ENCODE data around the gene ZNF787. TPM values are rescaled to one million over a fixed set of nuclear protein-coding genes. Genes with fewer than 3 reads are reported as not detected.
A peak's percentile ranks its signal among the peaks of the same experiment; 100 is the strongest.

The ZNF787 gene
- total RNA-seq, 2 experiments from 2014 or later: 25.3 to 25.5 TPM

- CTCF ChIA-PET: interaction anchor here (1.9 kb wide), 1 partner anchor 183 kb away, joined by 6 read pairs; no protein-coding TSS in a partner anchor
- POLR2A ChIA-PET: no interaction called here
- no peak for DNase-seq
- Mint-ChIP-seq H3K36me3 (no peaks in the 10 kb centered on the region), H3K27ac (no peak overlapping the region), H3K4me1 (ENCODE audit: low read depth) (peaks cover 10% of the 10 kb centered on the region), H3K9me3 (no peaks in the 10 kb centered on the region), H3K4me3 (no peak overlapping the region), H3K27me3 (peaks cover 13% of the 10 kb centered on the region)
- intact Hi-C loops (cut with micrococcal nuclease): no loop called here
Measured at GRCh38 chr19:56069642-56070041, 51.5 kb downstream of the ZNF787 start.

GRCh38 chr19:56066152-56067023 is 54.7 kb downstream of the ZNF787 start:
- Mint-ChIP-seq H3K4me1 (ENCODE audit: low read depth) (peaks cover 10% of the 10 kb centered on the region), H3K4me3 (peak overlapping the region; percentile 48), H3K9me3 (no peaks in the 10 kb centered on the region), H3K36me3 (no peaks in the 10 kb centered on the region), H3K27ac (no peak overlapping the region), H3K27me3 (peaks cover 28% of the 10 kb centered on the region)
- intact Hi-C loops (cut with micrococcal nuclease): no loop called here
- ChIA-PET CTCF (interaction anchor here (0.6 to 4.3 kb wide), 42 partner anchors 10 to 1584 kb away, joined by 3 to 40 read pairs (median 3); partner anchors contain the start of gene GALP), POLR2A (no interaction called here)
- peak; percentile 70 for DNase-seq

- H3K9me3 Mint-ChIP-seq: peaks cover 4% of the 10 kb centered on the region
- CTCF ChIA-PET: interaction anchor here (1.2 kb wide), 1 partner anchor 12 kb away, joined by 3 read pairs; no protein-coding TSS in a partner anchor
- DNase-seq: no peak
Measured at GRCh38 chr19:56053596-56053995, 67.5 kb downstream of the ZNF787 start.

More at GRCh38 chr19:56053596-56053995, 67.5 kb downstream of the ZNF787 start:
- POLR2A ChIA-PET: no interaction called here
- Mint-ChIP-seq H3K4me3 (no peak overlapping the region), H3K27ac (no peak overlapping the region), H3K27me3 (peaks cover 14% of the 10 kb centered on the region), H3K4me1 (ENCODE audit: low read depth) (no peaks in the 10 kb centered on the region), H3K36me3 (no peaks in the 10 kb centered on the region)
- intact Hi-C loops (cut with micrococcal nuclease): no loop called here

Other genes starting within 250 kb of the ZNF787 start
- not detected for gene NLRP13, start 189.0 kb downstream of the ZNF787 start, total RNA-seq
- gene NLRP8, start 173.5 kb downstream of the ZNF787 start, total RNA-seq: not detected
- gene NLRP5, start 134.5 kb downstream of the ZNF787 start, total RNA-seq: not detected
- gene ZNF444, start 20.0 kb upstream of the ZNF787 start, total RNA-seq: 10 to 100 TPM; 23.1 to 26.1 TPM
- gene GALP, start 54.7 kb upstream of the ZNF787 start, total RNA-seq: not detected
- not detected for gene ZSCAN5B, start 76.5 kb upstream of the ZNF787 start, total RNA-seq
- not detected for gene ZSCAN5C, start 81.0 kb upstream of the ZNF787 start, total RNA-seq
- not detected for gene EDDM13, start 151.5 kb upstream of the ZNF787 start, total RNA-seq
- gene ZSCAN5A, start 193.5 kb upstream of the ZNF787 start, total RNA-seq: 1 to 10 TPM; 4.5 to 5.2 TPM